HuH-7.5 (cell line): ENCODE data around the gene KLHL14.
"Not testable (repeated sequence)": the region's sequence is repeated elsewhere in the genome, so short reads cannot be mapped to it uniquely, and the experiment has no call there.

Source experiments
- DNase-seq: peaks from one replicate; pipeline ENCODE4 v3.0.0; 2011; ENCODE audit warnings: low spot score

KLHL14 gene, protein sequence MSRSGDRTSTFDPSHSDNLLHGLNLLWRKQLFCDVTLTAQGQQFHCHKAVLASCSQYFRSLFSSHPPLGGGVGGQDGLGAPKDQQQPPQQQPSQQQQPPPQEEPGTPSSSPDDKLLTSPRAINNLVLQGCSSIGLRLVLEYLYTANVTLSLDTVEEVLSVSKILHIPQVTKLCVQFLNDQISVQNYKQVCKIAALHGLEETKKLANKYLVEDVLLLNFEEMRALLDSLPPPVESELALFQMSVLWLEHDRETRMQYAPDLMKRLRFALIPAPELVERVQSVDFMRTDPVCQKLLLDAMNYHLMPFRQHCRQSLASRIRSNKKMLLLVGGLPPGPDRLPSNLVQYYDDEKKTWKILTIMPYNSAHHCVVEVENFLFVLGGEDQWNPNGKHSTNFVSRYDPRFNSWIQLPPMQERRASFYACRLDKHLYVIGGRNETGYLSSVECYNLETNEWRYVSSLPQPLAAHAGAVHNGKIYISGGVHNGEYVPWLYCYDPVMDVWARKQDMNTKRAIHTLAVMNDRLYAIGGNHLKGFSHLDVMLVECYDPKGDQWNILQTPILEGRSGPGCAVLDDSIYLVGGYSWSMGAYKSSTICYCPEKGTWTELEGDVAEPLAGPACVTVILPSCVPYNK

DNA sequence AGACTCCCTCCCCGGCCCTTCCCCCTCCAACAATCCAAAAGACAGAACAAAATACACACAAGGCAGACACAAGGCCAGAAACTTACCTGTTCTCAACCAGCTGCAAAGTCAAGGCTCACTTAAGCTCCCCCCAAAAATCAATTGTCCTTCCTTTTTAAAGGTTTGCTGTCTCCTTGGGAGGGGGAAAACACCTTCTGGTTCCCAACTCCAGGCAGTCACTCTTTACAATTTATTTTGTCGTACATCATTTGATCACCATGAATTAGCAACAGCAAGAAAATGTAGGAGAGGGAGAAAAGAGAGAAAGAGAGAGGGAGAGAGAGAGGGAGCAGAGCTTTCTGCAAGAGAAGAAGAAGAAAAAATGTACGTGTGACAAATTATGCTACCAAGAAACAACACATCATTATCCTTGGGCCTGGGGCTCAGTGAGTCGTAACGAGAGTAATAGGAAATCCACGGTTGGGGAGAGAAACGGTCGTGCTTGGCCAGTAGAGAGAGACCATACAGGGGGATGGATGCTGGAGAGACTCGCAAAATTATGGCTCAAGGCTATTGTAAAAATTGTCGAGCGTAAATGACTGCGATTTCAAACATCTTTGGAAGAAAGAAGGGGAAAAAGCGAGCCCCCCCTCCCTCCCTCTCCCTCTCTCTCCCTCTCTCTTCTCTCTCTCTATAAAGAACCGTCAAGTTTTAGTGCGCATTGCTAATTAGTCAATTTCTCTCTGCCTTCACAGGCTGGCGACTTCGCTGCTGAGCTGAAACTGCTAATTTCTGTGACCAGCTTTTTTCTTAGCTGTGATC, at the start of gene KLHL14:
Gene KLHL14, minus strand, starts transcription at position 443 of the 801 bp plus-strand sequence. CDS start 2,432 bp downstream, outside the sequence.
- no peak for DNase-seq

DNA sequence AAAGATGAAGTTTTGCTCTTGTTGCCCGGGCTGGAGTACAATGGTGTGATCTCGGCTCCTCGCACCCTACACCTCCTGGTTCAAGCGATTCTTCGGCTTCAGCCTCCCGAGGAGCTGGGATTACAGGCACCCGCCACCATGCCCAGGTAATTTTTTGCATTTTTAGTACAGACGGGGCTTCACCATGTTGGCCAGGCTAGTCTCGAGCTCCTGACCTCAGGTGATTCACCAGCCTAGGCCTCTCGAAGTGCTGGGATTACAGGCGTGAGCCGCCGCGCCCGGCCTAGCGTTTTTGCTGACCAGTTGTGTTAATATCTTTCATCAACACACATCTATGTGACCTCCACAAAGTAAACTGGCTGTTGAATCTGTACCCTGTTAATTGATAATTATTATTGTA, 49.4 kb upstream of the KLHL14 start:
- DNase-seq: no peak

DNA sequence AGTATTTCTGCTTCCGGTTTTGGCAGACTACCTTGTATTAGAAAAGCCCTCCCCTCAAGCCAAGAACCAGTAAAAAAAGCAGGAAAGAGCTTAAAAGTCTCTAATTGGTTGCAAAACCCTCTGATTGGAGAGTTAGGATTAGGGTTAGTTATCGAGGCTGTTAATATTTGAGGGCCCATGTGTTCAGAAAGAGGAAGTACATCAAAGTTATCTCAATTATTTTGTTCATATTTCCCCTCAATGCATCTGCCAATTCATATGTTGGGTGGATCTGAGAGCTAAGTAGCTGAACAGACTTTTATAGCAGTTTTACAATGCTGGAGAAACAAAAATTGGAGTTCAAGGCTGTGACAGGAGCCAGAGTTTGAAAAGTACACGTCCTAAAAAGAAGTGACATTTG, 43.1 kb upstream of the KLHL14 start:
- no peak for DNase-seq

DNA sequence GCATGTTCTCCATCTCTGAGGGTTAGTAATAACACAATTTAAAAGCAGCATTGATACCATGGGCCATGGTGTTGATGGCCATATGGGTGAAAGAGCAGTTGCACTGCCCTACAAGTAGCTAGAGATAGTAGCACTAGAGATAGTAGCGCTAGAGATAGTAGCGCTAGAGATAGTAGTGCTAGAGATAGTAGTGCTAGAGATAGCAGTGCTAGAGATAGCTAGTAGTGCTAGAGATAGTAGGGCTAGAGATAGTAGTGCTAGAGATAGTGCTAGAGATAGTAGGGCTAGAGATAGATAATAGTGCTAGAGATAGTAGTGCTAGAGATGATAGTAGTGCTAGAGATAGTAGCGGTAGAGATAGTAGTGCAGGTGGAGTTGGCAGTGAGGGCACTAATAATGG, 39.5 kb upstream of the KLHL14 start:
- DNase-seq: no peak

DNA sequence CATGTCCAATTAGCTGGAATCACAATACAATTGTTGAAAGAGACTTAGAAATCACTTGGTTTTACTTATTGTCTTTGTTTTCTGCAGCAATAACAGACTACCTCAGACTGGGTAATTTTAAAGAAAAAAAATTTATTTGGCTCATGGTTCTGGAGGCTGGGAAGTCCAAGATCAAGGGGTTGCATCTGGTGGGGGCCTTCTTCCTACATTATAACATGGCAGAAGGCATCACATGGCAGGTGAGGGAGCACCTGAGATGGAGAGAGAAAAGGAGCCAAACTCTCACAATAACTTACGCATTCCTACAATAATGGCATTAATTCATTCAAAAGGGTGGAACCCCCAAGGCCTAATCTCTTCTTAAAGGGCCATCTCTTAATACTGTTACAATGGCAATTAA, 37.5 kb upstream of the KLHL14 start:
- no peak for DNase-seq

DNA sequence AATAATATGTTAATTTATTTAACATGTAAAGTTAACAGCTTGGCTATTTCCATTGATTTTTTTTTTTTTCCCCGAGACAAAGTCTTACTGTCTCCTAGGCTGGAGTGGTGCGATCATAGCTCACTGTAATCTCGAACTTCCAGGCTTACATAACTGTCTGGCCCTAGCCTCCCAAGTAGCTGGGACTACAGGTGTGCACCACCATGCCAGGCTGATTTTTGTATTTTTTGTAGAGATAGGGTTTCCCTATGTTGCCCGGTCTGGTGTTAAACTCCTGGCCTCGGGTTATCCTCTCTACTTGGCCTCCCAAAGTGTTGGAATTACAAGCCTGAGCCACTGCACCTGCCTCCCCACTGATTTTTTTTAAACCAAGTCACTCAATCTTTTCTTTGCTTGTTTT, 32.5 kb upstream of the KLHL14 start:
- no peak for DNase-seq

DNA sequence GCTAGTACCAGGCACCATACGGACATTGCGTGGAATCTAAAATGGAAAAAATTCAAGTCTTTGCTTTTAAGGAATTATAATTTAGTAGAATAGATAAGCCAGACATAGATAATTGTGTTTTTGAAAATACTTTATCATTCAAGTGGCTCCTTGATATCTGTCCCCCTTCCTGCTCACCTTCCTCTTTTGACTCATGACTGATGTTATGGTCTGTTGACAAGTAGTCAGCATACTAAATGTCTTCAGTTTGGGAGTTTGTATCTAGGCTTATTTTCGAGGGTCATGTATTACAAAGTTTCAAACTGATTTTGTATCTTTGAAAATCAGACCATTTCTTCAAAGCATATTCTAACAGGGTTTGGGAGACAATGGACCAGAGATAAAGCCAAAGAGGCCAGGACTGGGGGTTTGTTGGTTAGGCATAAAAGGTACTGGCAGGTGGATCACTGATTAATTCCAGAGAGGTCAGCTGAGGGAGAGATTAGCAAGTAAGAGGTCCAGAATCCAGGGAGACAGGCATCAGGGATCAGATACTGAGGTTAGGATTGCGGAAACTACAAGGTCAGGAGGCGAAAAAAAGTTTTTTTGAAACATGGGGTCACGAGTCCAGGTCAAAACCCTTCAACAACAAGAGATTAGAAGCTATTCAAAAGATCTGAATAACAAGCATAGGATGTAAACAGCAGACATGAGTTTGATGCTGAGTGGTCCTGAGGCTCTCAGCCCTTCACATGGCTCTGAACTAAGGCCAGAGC, 31.5 kb upstream of the KLHL14 start:
- DNase-seq: no peak

DNA sequence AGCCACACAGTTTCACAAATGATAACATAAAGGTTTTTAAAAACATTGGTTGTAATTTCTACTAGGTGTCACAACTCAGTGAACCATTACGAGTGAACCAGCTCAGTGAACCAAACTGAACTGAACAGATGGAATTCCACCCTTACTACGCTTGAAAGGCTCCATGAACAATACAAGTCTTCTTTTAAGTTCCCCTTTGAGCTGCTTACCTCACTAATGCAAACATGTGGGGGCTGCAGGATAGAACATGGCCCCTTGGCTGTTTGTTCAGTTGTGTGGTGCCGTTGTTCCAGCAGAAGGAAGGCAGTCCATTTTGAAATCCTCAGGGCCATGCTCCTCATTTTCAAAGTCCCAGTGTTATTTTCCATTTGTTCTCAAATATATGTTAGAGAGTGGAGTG, 30.7 kb upstream of the KLHL14 start:
- DNase-seq: no peak

DNA sequence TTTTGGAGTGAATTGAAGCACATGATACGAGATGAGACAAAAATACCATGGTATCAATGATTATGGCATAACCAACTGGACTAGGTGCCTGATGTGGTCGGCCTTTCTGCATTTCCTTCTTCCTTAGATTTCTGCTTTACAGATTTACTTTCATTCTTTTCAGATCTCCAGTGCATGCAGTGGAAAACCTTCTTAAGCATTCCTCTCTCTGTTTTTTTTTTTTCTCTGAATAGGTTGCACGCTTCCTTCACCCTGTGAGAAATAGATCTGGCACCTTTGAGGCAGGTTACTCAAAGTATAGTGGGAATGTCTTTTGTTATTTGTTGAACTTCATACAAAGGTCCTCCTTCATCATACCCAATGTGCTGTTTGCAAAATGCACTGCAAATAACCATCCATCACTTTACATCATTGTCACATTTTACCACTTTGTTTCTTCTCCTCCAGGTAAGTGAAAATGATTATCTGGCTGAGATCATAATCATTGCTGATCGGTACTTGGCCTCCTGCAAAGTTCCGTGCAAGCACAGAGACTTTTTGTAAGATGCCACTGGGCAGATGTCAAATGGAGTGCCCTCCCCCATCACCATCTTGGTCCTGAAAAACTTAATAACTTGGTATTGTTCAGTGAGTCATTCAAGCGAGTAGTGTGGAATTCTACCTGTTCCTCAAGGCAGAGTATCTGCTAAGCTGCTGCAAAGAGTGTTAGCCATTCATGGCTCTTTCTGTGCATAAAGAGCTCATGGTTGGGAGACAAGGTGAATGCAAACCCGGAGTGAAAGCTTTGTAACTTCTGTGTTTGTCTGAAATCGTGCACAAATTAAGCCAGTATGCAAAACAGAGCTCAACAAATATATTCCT, 30.0 kb upstream of the KLHL14 start:
- DNase-seq: no peak

DNA sequence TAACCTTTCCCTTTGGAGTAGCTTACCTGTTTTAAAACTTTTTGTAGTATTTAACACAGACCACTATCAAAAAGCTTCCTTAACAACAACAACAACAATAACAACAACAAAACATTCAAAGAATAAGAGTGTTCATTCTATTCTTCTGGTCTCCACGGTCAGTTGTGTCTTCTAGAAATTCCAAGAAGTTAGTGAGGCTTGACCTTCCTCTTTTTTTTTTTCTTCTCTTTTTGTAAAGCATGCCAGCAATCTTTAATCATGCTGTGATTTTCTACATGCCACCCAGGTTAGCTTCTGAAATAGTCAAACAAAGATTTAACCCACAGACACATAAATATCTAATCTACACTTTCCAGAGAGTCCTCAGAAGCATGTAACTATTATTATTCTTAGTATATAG, 28.4 kb upstream of the KLHL14 start:
- no peak for DNase-seq

DNA sequence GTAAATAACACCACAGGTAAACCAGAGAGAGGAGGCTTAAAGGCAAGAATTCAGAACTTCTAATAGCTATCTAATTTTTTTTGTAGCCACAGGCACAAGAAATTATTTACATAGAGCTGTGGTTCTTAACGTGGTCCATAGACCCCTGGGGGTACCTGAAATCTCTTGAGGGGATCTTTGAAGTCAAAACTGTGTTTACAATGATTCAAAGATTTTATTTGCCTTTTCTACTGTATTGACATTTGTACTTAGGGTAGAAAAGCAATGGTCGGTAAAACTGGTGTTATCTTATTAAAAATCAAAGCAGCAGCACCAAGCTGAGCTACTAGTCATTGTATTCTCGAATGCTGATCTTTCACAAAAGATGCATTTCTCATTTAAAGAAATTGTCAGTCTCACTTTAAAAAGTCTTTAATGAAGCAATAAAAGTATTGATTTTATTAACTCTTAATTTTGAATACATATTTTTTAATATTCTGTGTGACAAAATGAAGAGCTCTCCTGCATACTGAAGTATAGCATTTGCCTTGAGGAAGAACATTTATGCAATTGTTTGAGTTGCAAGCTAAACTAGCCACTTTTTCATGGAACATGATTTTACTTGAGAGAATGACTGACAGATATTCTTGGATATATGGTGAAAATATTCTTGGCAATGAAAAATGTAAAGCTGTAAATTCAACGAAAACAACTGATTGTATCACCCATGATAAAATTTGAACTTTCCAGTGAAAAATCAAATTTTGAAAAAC, 25.6 kb upstream of the KLHL14 start:
- no peak for DNase-seq

DNA sequence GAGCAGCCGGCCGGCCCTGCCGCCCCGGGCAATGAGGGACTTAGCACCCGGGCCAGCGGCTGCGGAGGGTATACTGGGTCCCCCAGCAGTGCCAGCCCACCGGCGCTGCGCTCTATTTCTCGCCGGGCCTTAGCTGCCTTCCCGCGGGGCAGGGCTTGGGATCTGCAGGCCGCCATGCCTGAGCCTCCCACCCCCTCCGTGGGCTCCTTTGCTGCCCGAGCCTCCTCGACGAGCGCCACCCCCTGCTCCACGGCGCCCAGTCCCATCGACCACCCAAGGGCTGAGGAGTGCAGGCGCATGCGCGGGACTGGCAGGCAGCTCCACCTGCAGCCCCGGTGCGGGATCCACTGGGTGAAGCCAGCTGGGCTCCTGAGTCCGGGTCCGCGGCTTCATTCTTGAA, 21.8 kb upstream of the KLHL14 start:
- DNase-seq: not testable (repeated sequence)

DNA sequence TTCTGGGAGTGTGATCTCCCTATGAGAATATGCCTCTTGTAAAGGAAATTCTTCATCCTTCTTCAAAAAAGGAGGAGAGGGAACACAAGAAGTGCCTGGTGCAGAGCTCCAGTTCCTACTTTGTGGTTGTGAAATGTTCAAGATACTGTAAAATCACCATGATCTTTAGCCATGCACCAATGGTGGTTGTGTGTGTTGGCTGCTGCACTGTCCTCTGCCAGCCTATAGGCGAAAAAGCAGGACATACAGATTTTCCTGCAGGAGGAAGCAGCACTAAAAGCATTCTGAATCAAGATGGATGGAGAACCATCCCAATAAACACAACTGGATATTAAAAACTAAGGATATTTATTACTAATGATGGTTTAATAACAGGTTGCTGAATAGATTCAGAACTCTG, 6.2 kb upstream of the KLHL14 start:
- no peak for DNase-seq

DNA sequence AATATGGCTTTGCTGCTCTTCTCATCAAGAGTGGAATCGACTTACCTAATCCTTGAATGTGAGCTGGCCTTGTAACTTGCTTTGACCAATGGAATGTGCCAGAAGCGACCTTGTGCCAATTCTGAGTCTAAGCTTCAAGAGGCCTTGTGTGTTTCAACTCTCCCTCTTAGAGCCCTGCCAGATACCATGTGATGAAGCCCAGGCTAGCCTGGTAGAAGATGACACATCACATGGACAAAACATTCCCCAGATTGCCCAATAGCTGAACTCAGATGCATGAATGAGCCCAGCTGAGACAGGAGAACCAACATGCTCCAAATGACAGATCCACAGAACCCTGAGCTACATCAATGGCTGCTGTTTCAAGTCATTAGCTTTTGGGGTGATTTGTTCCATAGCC, 4.2 kb upstream of the KLHL14 start:
- no peak for DNase-seq

DNA sequence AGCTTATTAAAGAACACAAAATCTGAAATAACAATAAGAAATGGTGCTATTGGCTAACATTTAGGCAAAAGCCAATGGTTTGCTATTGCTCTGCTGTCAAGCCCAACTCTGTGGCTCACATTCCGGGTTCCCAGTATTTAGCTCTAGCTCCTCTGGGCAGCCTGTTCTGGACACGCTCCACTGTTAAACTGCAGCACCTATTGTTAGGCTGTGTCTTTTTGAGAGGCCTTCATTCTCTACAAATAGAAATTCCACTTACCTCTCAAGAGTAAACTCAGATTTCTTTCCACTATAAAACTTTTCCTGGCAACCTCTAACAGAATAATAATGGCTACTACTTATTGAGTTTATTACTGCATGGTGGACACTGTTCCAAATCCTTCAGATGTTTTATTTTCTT, 3.7 kb upstream of the KLHL14 start:
- DNase-seq: no peak

DNA sequence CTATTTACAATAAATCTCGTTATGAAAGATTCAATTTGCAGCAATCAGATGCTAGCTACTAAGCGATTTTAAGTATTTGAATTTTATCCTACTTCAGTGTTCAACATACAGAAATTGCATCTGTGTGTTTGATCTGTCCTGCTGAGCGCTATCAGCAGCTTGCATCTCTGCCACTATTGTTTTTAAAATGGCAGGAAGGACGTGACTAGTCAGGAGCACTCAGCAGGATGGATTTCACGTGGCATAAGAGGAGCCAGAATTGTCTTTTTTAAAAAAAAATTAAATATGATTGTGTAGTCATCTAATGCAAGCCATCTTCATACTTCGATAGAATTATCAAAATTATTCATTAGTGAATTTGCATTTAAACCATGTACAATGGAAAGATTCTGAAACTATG, 2.8 kb upstream of the KLHL14 start:
- DNase-seq: no peak

DNA sequence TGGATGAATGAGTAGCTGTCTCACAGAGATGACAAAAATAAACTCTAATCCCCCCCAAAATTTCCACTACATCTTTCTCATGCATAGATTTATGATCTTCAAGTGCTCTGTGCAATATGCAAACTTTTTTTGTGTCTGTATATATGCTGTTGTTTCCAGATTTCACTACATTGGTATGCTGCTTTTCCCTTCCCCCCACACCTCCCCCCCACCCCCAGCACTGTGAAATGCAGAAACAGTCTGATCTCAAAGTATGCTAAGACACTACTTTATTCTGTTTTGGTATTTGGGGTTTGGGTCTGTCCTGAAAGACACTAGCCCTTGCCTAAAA, 524 bp upstream of the KLHL14 start:
- no peak for DNase-seq

DNA sequence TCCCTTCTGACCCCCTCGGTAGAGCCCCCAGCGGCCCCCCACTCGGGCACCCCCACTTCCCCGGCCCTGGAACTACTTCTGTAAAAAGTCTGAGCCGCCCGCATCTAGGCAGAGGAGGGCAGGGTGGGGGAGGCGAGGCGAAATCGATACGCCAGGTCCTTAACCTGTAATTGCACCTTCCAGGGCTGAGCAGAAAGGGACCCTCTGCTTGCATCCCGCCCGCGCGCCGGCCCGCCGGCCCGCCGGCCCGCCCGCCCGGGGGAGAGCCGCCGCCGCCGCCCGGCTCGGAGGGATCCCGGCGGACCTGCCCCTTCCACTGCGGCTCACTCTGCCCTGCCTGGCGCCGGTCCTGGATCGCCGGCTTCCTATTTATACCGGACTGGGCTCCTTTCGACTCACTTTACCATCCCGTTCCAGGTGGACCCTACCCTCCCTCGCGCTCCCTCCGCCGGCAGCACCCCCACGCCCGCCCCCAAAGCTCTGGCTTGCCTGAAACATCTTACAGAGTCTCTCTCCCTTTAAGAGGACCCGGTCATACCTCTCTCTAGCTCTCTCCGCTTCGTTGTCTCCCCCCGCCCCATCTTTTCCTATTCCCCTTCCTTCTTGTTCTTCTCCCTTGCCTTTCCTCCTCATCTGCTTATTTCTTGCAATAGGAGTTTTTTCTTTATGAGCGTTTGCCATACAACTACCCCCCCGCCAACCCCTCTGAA, 797 bp downstream of the KLHL14 start:
- no peak for DNase-seq

DNA sequence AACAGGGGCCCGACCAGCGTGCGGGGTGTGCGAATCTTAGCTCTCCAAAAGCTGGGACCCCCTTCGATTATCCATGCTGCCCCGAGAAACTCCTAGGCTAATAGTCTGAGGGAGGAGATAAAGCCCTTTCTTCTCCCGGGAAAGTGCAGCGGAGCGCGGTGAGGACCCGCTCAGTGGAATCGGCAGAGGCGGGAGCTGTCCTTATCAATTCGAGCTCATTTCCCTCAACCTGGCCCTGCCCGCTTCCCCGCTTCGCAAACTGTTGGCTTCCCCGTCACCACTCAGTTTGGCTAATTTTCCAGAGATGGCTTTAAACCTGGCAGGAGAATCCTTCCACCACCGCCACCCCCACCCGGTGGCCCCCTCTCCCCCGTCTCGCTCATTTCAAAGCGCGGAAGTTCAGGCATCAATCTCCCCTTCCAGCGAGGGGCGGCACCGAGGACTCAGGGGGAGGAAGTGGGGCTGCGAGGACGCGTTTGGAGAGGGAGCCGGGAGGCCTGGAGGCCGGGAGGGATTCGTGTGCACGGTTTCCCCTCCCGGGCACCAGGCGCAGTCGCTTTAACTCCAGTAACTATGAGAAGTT, 1.6 kb downstream of the KLHL14 start:
- DNase-seq: peak; percentile 41
